Measurements from ENCODE around the gene TTBK2. TPM values are rescaled to one million over a fixed set of nuclear protein-coding genes. Genes with fewer than 3 reads are reported as not detected.

The TTBK2 gene
- total and polyA plus RNA-seq, 2 donors (not counting 1 experiment from before 2014, with no cell fraction given), result 4.3 to 39.6 TPM

DNA sequence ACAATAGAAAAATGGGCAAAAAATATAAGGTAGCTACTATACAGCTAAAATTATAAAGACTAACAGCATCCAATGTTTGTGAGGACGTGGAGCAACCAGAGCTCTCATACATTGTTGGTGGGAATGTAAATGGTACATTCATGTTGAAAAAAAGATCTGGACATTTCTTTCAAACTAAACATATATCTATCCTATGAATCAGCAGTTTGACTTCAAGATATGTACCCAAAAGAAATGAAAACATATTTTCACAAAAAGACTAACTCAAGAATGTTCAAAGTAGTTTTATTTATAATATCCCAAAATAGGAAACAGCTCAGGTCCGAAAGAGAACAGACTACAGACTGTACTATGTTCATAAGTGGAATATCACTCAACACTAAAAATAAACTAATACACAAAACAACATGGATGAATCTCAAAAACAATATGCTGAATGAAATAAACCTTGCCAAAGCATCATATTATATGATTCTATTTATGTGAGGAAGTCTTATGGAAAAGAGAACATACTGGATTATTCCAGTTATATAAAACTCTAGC is 8.8 kb upstream of the TTBK2 start:
- CTCF ChIA-PET, result interaction anchor here (5.7 kb wide), 1 partner anchor 225 kb away, joined by 85 read pairs; no protein-coding TSS in a partner anchor

DNA sequence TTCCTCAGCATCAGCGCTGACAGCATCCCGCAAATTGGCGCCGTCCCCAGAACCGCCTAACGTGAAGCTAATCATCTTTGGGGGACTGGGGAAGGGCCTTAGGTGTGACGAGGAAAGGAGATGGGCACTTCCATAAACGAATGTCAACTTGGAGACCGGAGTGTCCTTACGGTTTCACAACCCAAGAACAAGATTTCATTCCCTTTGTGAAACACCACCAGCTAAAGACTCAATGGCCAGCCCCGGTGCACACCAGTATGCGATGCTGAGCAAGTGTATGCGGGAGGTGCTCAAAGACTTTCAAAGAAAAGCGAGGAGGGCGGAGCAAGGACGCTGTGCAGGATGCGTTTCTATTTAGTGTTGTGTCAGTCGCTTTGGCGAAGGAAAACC is 759 bp upstream of the TTBK2 start:
- H3K9me3 ChIP-seq (ENCODE audit: control extremely low read depth in 1 of 3, control insufficient read depth in 2 of 3, insufficient read depth in 1 of 3, low read length in 2 of 3), result no peaks in the 10 kb centered on the region
- peak overlapping the region; percentile 2 for H3K27ac Mint-ChIP-seq
- H3K4me1 Mint-ChIP-seq, result peaks cover 28% of the 10 kb centered on the region
- ATAC-seq (ENCODE audit: low read depth) (no peak), DNase-seq (no peak)
- peaks cover 9 to 17% of the 10 kb centered on the region in 2 donors for H3K4me1 ChIP-seq (ENCODE audit: control insufficient read depth in 2 of 2, insufficient read depth in 2 of 2, low read length in 2 of 2)
- CTCF ChIA-PET, result interaction anchor here (0.7 to 3.4 kb wide), 2 partner anchors 217 to 345 kb away, joined by 3 to 17 read pairs; partner anchors contain the start of gene STARD9
- H3K4me2 ChIP-seq (replicated peaks; ENCODE audit: low read depth, low read length, poor library complexity, severe bottlenecking), result peak overlapping the region; percentile 74
- H3K4me3 Mint-ChIP-seq, result peak overlapping the region; percentile 90
- peak overlapping the region; percentile 65 for H3K9ac ChIP-seq (ENCODE audit: low read length)
- no peaks in the 10 kb centered on the region for H3K27me3 Mint-ChIP-seq
- H3K79me2 ChIP-seq (ENCODE audit: control insufficient read depth, insufficient read depth, low read length), result peaks cover 35% of the 10 kb centered on the region
- peak overlapping the region; percentile 67 to 94 (median 73) for H3K4me3 ChIP-seq (ENCODE audit: control extremely low read depth in 1 of 5, extremely low read depth in 1 of 5, insufficient read depth in 1 of 5, low read depth in 2 of 5, low read length in 4 of 5)
- POLR2A ChIA-PET, result no interaction called here
- intact Hi-C loops (cut with micrococcal nuclease), result loop anchor here (1.0 to 5.0 kb wide), 6 partner anchors 184 to 1689 kb away; partner anchors contain the start of genes CCNDBP1, CDAN1, CHP1 and EXD1
- 0% methylated on average over 8 of the region's 19 CpGs for WGBS (ENCODE audit: insufficient coverage)
- H4K20me1 ChIP-seq (ENCODE audit: control insufficient read depth, insufficient read depth, low read length, poor library complexity, severe bottlenecking), result no peaks in the 10 kb centered on the region
- no peaks in the 10 kb centered on the region for H3K9me3 Mint-ChIP-seq (ENCODE audit: insufficient read depth)
- peak overlapping the region; percentile 86 for H2AFZ ChIP-seq (ENCODE audit: insufficient read depth, low read depth, low read length, poor library complexity, severe bottlenecking)
- no peaks in the 10 kb centered on the region for H3K27me3 ChIP-seq (replicated peaks in 1 of 4; ENCODE audit: control extremely low read depth in 1 of 4, control insufficient read depth in 3 of 4, insufficient read depth in 4 of 4, low read length in 3 of 4)
- no peak for TF ChIP-seq EZH2 (IDR thresholded peaks at IDR 0.05; ENCODE audit: borderline replicate concordance, insufficient read depth, low read depth, low read length, poor library complexity, severe bottlenecking)
- TF ChIP-seq, protein P1, sequence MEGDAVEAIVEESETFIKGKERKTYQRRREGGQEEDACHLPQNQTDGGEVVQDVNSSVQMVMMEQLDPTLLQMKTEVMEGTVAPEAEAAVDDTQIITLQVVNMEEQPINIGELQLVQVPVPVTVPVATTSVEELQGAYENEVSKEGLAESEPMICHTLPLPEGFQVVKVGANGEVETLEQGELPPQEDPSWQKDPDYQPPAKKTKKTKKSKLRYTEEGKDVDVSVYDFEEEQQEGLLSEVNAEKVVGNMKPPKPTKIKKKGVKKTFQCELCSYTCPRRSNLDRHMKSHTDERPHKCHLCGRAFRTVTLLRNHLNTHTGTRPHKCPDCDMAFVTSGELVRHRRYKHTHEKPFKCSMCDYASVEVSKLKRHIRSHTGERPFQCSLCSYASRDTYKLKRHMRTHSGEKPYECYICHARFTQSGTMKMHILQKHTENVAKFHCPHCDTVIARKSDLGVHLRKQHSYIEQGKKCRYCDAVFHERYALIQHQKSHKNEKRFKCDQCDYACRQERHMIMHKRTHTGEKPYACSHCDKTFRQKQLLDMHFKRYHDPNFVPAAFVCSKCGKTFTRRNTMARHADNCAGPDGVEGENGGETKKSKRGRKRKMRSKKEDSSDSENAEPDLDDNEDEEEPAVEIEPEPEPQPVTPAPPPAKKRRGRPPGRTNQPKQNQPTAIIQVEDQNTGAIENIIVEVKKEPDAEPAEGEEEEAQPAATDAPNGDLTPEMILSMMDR (IDR thresholded peaks at IDR 0.05), result no peak
- H3K36me3 ChIP-seq (replicated peaks in 1 of 2; ENCODE audit: control extremely low read depth in 1 of 2, control insufficient read depth in 1 of 2, extremely low read depth in 1 of 2, insufficient read depth in 2 of 2, low read length in 1 of 2), result no peaks in the 10 kb centered on the region
- H3K27ac ChIP-seq (ENCODE audit: low read length in 2 of 2), result no peak overlapping the region

More for the DNA sequence above, 8.8 kb upstream of the TTBK2 start:
- H3K4me1 ChIP-seq (ENCODE audit: control insufficient read depth in 2 of 2, insufficient read depth in 2 of 2, low read length in 2 of 2), result no peaks in the 10 kb centered on the region
- H3K4me3 ChIP-seq (ENCODE audit: control extremely low read depth in 1 of 5, extremely low read depth in 1 of 5, insufficient read depth in 1 of 5, low read depth in 2 of 5, low read length in 4 of 5), result no peak overlapping the region
- H3K4me2 ChIP-seq (replicated peaks; ENCODE audit: low read depth, low read length, poor library complexity, severe bottlenecking), result no peak overlapping the region
- ATAC-seq (ENCODE audit: low read depth) (no peak), DNase-seq (no peak)
- no peaks in the 10 kb centered on the region for H4K20me1 ChIP-seq (ENCODE audit: control insufficient read depth, insufficient read depth, low read length, poor library complexity, severe bottlenecking)
- no peaks in the 10 kb centered on the region for H3K9me3 Mint-ChIP-seq (ENCODE audit: insufficient read depth)
- H3K4me1 Mint-ChIP-seq, result no peaks in the 10 kb centered on the region
- WGBS (ENCODE audit: insufficient coverage), result no CpG with 5 or more reads among the region's 2 CpGs
- POLR2A ChIA-PET, result no interaction called here
- TF ChIP-seq, protein P1 (IDR thresholded peaks at IDR 0.05), result no peak
- TF ChIP-seq EZH2 (IDR thresholded peaks at IDR 0.05; ENCODE audit: borderline replicate concordance, insufficient read depth, low read depth, low read length, poor library complexity, severe bottlenecking), result no peak
- intact Hi-C loops (cut with micrococcal nuclease), result no loop called here
- H3K27ac ChIP-seq (ENCODE audit: low read length in 2 of 2), result no peak overlapping the region
- no peaks in the 10 kb centered on the region for H3K36me3 ChIP-seq (replicated peaks in 1 of 2; ENCODE audit: control extremely low read depth in 1 of 2, control insufficient read depth in 1 of 2, extremely low read depth in 1 of 2, insufficient read depth in 2 of 2, low read length in 1 of 2)
- H3K27me3 Mint-ChIP-seq, result no peaks in the 10 kb centered on the region
- H3K27ac Mint-ChIP-seq, result no peak overlapping the region
- H3K9ac ChIP-seq (ENCODE audit: low read length), result no peak overlapping the region
- H3K9me3 ChIP-seq (ENCODE audit: control extremely low read depth in 1 of 3, control insufficient read depth in 2 of 3, insufficient read depth in 1 of 3, low read length in 2 of 3), result no peaks in the 10 kb centered on the region
- H2AFZ ChIP-seq (ENCODE audit: insufficient read depth, low read depth, low read length, poor library complexity, severe bottlenecking), result no peak overlapping the region
- H3K4me3 Mint-ChIP-seq, result no peak overlapping the region
- no peaks in the 10 kb centered on the region for H3K79me2 ChIP-seq (ENCODE audit: control insufficient read depth, insufficient read depth, low read length)
- no peaks in the 10 kb centered on the region for H3K27me3 ChIP-seq (replicated peaks in 1 of 4; ENCODE audit: control extremely low read depth in 1 of 4, control insufficient read depth in 3 of 4, insufficient read depth in 4 of 4, low read length in 3 of 4)

Data from B cell (primary cell).